ENCODE data around the gene CYBA.

- TF ChIP-seq CTCF (IDR thresholded peaks at IDR 0.05) (no peak), POLR2A (IDR thresholded peaks at IDR 0.05) (no peak)
These were observed 4.9 kb downstream of the CYBA start for GRCh38 chr16:88645941-88646340.

Data from body of pancreas (tissue), 4 donors.